Urinary bladder (tissue), 4 donors: ENCODE data around the gene MTMR8. TPM values are rescaled to one million over a fixed set of nuclear protein-coding genes. Genes with fewer than 3 reads are reported as not detected.

ENCODE experiments used
- DNase-seq: peaks from one replicate; pipeline ENCODE4 v3.0.0-alpha.2; 2015; ENCODE audit errors: extremely low spot score
- H3K27ac ChIP-seq: one replicate; pipeline ENCODE4 v1.5.1; 2013; ENCODE audit warnings: low read depth, mild to moderate bottlenecking, moderate library complexity
- H3K36me3 ChIP-seq: one replicate; pipeline ENCODE4 v1.6.1; 2013; ENCODE audit warnings: mild to moderate bottlenecking, moderate library complexity; ENCODE audit not compliant: insufficient read depth
- H3K4me1 ChIP-seq: one replicate; pipeline ENCODE4 v1.6.1; 2013; ENCODE audit warnings: mild to moderate bottlenecking, moderate library complexity; ENCODE audit not compliant: insufficient read depth
- H3K4me3 ChIP-seq: one replicate; pipeline ENCODE4 v1.5.1; 2013; ENCODE audit warnings: low read depth, low read length
- WGBS: extraction: QIAGEN DNeasy Blood & Tissue Kit; methylation state at CpG from one replicate; pipeline ENCODE4 v1.1.7; 2013; 5-methylcytosine and 5-hydroxymethylcytosine counted together
- polyA plus RNA-seq: library from polyadenylated mRNA; stranded (reverse); fragments of 200-250 nt; gene quantifications from one replicate; pipeline ENCODE4 v1.2.3, GENCODE V29; 2013
- total RNA-seq: library from RNA; depleted of rRNA; stranded (reverse); fragments of >200 nt; gene quantifications from one replicate; pipeline ENCODE4 v1.2.3, GENCODE V29; 2014
- donor health status: healthy with polysubstance abuse.
- donor health status: healthy.

Gene MTMR8
- total and polyA plus RNA-seq, 2 donors: 0.91 to 5.2 TPM

GRCh38 chrX:64377753-64378152, 17.5 kb downstream of the MTMR8 start:
- DNase-seq: no peak
- H3K27ac ChIP-seq: no peak overlapping the region
- no peaks in the 10 kb centered on the region for H3K4me1 ChIP-seq
- no peak overlapping the region for H3K4me3 ChIP-seq
- WGBS: 83% methylated on average over 3 of the region's 3 CpGs
- H3K36me3 ChIP-seq: no peaks in the 10 kb centered on the region

- no peak overlapping the region for H3K27ac ChIP-seq
- WGBS: 89% methylated on average over 5 of the region's 5 CpGs
- no peaks in the 10 kb centered on the region for H3K4me1 ChIP-seq
- H3K4me3 ChIP-seq: no peak overlapping the region
- H3K36me3 ChIP-seq: no peaks in the 10 kb centered on the region
- no peak for DNase-seq
These were observed 43.2 kb downstream of the MTMR8 start for GRCh38 chrX:64352081-64352480.

- 60% methylated on average over 1 of the region's 1 CpG for WGBS
- Histone ChIP-seq H3K4me3 (no peak overlapping the region), H3K36me3 (no peaks in the 10 kb centered on the region), H3K4me1 (no peaks in the 10 kb centered on the region), H3K27ac (no peak overlapping the region)
- no peak for DNase-seq
These were observed 44.7 kb downstream of the MTMR8 start for GRCh38 chrX:64350521-64350920.

- Histone ChIP-seq H3K27ac (no peak overlapping the region), H3K4me1 (no peaks in the 10 kb centered on the region), H3K36me3 (no peaks in the 10 kb centered on the region), H3K4me3 (no peak overlapping the region)
- 58% methylated on average over 4 of the region's 4 CpGs for WGBS
- DNase-seq: no peak
These were observed 45.2 kb downstream of the MTMR8 start for GRCh38 chrX:64350047-64350446.

- H3K27ac ChIP-seq: no peak overlapping the region
These were observed 52.4 kb downstream of the MTMR8 start for GRCh38 chrX:64342811-64343210.

GRCh38 chrX:64338296-64338695, 57.0 kb downstream of the MTMR8 start:
- Histone ChIP-seq H3K4me3 (no peak overlapping the region), H3K4me1 (no peaks in the 10 kb centered on the region), H3K27ac (no peak overlapping the region), H3K36me3 (no peaks in the 10 kb centered on the region)
- WGBS: 97% methylated on average over 1 of the region's 1 CpG
- DNase-seq: no peak

More at GRCh38 chrX:64342811-64343210, 52.4 kb downstream of the MTMR8 start:
- Histone ChIP-seq H3K36me3 (no peaks in the 10 kb centered on the region), H3K4me3 (no peak overlapping the region), H3K4me1 (no peaks in the 10 kb centered on the region)
- 76% methylated on average over 1 of the region's 1 CpG for WGBS
- no peak for DNase-seq

GRCh38 chrX:64334467-64334866, 60.8 kb downstream of the MTMR8 start:
- no peak overlapping the region for H3K4me3 ChIP-seq
- DNase-seq: no peak
- 65% methylated on average over 3 of the region's 3 CpGs for WGBS
- H3K4me1 ChIP-seq: no peaks in the 10 kb centered on the region
- H3K36me3 ChIP-seq: no peaks in the 10 kb centered on the region
- H3K27ac ChIP-seq: no peak overlapping the region

- H3K4me3 ChIP-seq: no peak overlapping the region
- no peaks in the 10 kb centered on the region for H3K36me3 ChIP-seq
- no peak overlapping the region for H3K27ac ChIP-seq
- no peak for DNase-seq
- H3K4me1 ChIP-seq: no peaks in the 10 kb centered on the region
These were observed 65.0 kb downstream of the MTMR8 start for GRCh38 chrX:64330284-64330683.

GRCh38 chrX:64321507-64321906, 73.7 kb downstream of the MTMR8 start:
- no peaks in the 10 kb centered on the region for H3K4me1 ChIP-seq
- no peak overlapping the region for H3K27ac ChIP-seq
- DNase-seq: no peak
- H3K4me3 ChIP-seq: no peak overlapping the region
- 93% methylated on average over 2 of the region's 2 CpGs for WGBS
- no peaks in the 10 kb centered on the region for H3K36me3 ChIP-seq

GRCh38 chrX:64313624-64314023, 81.6 kb downstream of the MTMR8 start:
- 88% methylated on average over 1 of the region's 1 CpG for WGBS

GRCh38 chrX:64306712-64307111, 88.5 kb downstream of the MTMR8 start:
- WGBS: 91% methylated on average over 7 of the region's 7 CpGs
- H3K4me3 ChIP-seq: no peak overlapping the region
- H3K27ac ChIP-seq: no peak overlapping the region
- no peaks in the 10 kb centered on the region for H3K4me1 ChIP-seq
- H3K36me3 ChIP-seq: no peaks in the 10 kb centered on the region
- DNase-seq: no peak

More at GRCh38 chrX:64313624-64314023, 81.6 kb downstream of the MTMR8 start:
- Histone ChIP-seq H3K4me1 (no peaks in the 10 kb centered on the region), H3K27ac (no peak overlapping the region), H3K36me3 (no peaks in the 10 kb centered on the region), H3K4me3 (no peak overlapping the region)
- DNase-seq: no peak

- no peaks in the 10 kb centered on the region for H3K4me1 ChIP-seq
- WGBS: 65% methylated on average over 2 of the region's 2 CpGs
These were observed 104.1 kb downstream of the MTMR8 start for GRCh38 chrX:64291123-64291522.

GRCh38 chrX:64265265-64265664, 130.0 kb downstream of the MTMR8 start:
- no peak overlapping the region for H3K27ac ChIP-seq
- no peak overlapping the region for H3K4me3 ChIP-seq
- no peaks in the 10 kb centered on the region for H3K4me1 ChIP-seq
- no peak for DNase-seq
- H3K36me3 ChIP-seq: no peaks in the 10 kb centered on the region

More at GRCh38 chrX:64291123-64291522, 104.1 kb downstream of the MTMR8 start:
- Histone ChIP-seq H3K36me3 (no peaks in the 10 kb centered on the region), H3K27ac (no peak overlapping the region), H3K4me3 (no peak overlapping the region)
- DNase-seq: no peak

- Histone ChIP-seq H3K4me3 (no peak within 1 kb of the TSS), H3K36me3 (no peaks in the 10 kb centered on the region), H3K27ac (no peak within 1 kb of the TSS), H3K4me1 (no peaks in the 10 kb centered on the region)
- WGBS: 83% methylated on average over 17 of the region's 17 CpGs
- DNase-seq: no peak
These were observed 164.9 kb downstream of the MTMR8 start, which contains the start of gene ASB12 for GRCh38 chrX:64230123-64230970. TSS of gene ASB12 (minus strand) at chrX:64230607. CDS start at chrX:64225650, 4,957 bp downstream.
